ENCODE data around the gene BCL3. TPM values are rescaled to one million over a fixed set of nuclear protein-coding genes. Genes with fewer than 3 reads are reported as not detected.

BCL3 gene
- total RNA-seq, 1 donor from 2014 or later: 11.8 TPM

DNA sequence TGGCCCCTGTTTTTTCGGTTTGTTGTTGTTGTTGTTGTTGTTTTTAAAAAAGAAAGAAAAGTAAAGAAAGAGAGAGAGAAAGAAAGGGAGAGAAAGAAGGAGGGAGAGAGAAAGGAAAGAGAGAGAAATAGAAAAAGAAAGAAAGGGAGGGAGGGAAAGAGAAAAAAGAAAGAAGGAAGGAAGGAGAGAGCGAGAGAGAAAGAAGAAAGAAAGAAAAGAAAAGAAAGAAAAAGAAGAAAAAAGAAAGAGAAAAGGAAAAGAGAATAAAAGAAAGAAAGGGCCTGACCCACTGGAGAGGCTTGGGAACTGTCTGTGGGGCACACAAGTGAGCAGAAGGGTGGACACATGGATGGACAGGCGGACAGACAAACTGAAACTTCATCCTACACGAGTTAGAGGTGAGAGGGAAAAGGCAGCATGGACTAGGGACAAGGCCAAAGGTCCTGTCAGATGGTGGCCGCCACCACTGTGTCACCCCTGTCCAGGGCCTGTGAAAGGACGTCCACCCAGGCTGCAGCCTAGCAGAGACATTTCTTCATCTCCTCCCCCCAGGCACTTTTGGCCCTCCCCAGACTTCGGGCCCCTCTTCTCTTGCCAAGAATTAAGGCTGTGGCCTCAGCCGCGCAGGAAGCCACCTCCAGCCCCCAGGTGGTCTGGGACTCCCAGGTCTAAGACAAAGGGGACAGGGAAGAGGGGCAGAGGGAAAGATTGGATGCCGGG lies 51.3 kb downstream of the BCL3 start:
- H3K4me3 Mint-ChIP-seq (ENCODE audit: unreplicated experiment): no peak overlapping the region
- peaks cover 7% of the 10 kb centered on the region for H3K4me1 Mint-ChIP-seq (ENCODE audit: low read depth)
- DNase-seq (ENCODE audit: low spot score): no peak
- H3K9me3 Mint-ChIP-seq (ENCODE audit: low read depth): no peaks in the 10 kb centered on the region
- TF ChIP-seq, protein P1, sequence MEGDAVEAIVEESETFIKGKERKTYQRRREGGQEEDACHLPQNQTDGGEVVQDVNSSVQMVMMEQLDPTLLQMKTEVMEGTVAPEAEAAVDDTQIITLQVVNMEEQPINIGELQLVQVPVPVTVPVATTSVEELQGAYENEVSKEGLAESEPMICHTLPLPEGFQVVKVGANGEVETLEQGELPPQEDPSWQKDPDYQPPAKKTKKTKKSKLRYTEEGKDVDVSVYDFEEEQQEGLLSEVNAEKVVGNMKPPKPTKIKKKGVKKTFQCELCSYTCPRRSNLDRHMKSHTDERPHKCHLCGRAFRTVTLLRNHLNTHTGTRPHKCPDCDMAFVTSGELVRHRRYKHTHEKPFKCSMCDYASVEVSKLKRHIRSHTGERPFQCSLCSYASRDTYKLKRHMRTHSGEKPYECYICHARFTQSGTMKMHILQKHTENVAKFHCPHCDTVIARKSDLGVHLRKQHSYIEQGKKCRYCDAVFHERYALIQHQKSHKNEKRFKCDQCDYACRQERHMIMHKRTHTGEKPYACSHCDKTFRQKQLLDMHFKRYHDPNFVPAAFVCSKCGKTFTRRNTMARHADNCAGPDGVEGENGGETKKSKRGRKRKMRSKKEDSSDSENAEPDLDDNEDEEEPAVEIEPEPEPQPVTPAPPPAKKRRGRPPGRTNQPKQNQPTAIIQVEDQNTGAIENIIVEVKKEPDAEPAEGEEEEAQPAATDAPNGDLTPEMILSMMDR (IDR thresholded peaks at IDR 0.05): no peak
- no peaks in the 10 kb centered on the region for H3K36me3 Mint-ChIP-seq (ENCODE audit: low read depth)
- H3K27me3 Mint-ChIP-seq (ENCODE audit: low read depth): peaks cover 2% of the 10 kb centered on the region
- H3K27ac Mint-ChIP-seq (ENCODE audit: unreplicated experiment): peak overlapping the region; percentile 32

DNA sequence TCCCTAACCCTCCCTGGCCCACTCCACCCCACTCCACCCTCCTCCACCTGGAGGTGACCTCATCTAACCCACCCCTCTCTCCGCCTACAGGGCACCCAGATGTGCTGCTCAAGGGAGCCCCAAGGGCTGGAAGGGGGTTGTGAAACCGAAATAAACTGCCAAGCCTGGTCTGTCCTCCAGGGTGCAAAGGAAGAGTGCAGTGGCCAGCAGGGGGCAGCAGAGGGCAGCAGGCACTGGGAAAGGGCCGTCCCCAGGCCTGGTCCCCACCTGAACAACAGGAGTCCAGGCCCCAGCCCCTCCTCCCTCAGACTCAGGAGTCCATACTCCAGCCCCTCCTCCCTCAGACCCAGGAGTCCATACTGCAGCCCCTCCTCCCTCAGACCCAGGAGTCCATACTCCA lies 52.0 kb downstream of the BCL3 start:
- Mint-ChIP-seq H3K27ac (ENCODE audit: unreplicated experiment) (no peak overlapping the region), H3K27me3 (ENCODE audit: low read depth) (peaks cover 2% of the 10 kb centered on the region), H3K4me1 (ENCODE audit: low read depth) (peaks cover 7% of the 10 kb centered on the region), H3K9me3 (ENCODE audit: low read depth) (no peaks in the 10 kb centered on the region), H3K36me3 (ENCODE audit: low read depth) (no peaks in the 10 kb centered on the region), H3K4me3 (ENCODE audit: unreplicated experiment) (no peak overlapping the region)
- TF ChIP-seq, protein P1 (IDR thresholded peaks at IDR 0.05): peak; percentile 86
- DNase-seq (ENCODE audit: low spot score): no peak

DNA sequence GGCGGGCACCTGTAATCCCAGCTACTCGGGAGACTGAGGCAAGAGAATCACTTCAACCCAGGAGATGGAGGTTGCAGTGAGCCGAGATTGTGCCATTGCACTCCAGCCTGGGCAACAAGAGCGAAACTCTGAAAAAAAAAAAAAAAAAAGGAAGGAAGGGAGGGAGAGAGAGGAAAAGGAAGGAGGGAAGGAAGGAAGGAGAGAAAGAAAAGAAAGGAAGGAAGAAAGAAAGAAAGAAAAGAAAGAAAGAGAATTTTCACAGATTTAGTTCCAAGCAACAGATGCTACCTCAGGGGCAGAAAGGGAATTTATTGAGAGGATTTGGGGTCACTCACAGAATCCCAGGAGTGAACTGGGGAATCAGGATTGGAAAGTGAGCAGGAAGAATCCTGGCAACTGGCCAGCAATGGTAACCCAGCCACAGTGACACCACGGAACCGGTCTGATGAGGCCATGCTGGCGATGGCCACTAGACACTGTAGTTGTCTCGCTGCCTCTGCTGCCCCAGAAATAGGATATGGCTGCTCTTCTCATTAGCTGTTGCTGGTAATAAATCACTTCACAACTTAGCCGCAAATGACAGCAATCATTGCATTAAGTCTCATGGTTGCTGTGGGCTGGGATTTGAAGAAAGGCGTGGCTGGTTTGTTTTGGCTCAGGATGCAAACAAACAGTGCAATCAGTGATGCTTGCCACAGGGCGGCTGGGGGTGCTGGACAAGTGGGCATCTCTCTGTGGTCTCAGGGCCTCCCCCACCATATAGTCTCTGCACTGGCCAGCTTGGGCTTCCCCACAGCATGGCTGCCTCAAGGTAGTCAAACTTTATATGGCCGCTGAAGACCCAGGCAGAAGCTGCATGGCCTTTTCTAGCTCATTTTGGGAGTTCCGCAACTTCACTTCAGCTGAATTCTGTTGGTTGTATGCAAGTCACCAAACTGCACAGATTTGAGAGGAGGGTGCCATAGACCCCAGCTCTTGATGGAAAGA lies 55.2 kb downstream of the BCL3 start:
- Mint-ChIP-seq H3K27me3 (ENCODE audit: low read depth) (no peaks in the 10 kb centered on the region), H3K9me3 (ENCODE audit: low read depth) (no peaks in the 10 kb centered on the region), H3K36me3 (ENCODE audit: low read depth) (no peaks in the 10 kb centered on the region), H3K27ac (ENCODE audit: unreplicated experiment) (no peak overlapping the region), H3K4me1 (ENCODE audit: low read depth) (peaks cover 9% of the 10 kb centered on the region), H3K4me3 (ENCODE audit: unreplicated experiment) (no peak overlapping the region)
- TF ChIP-seq, protein P1 (IDR thresholded peaks at IDR 0.05): no peak
- DNase-seq (ENCODE audit: low spot score): no peak

DNA sequence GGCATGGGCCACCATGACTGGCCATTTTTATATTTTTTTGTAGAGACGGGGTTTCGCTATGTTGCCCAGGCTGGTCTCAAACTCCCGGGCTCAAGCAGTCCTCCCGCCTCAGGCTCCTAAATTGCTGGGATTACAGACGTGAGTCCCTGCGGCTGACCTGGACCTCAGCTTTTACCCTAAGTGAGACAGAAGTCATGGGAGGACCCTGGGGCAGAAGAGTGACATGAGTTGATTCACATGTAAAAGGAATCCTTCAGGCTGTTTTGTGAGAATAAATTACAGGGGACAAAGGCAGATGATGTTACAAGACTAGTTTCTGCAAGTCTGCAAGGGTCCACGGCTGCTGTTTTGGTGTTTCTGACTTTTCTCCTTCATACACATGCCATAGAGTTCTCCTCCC lies 57.8 kb downstream of the BCL3 start:
- no peaks in the 10 kb centered on the region for H3K9me3 Mint-ChIP-seq (ENCODE audit: low read depth)
- H3K27me3 Mint-ChIP-seq (ENCODE audit: low read depth): no peaks in the 10 kb centered on the region
- H3K4me3 Mint-ChIP-seq (ENCODE audit: unreplicated experiment): no peak overlapping the region
- H3K36me3 Mint-ChIP-seq (ENCODE audit: low read depth): no peaks in the 10 kb centered on the region
- peaks cover 26% of the 10 kb centered on the region for H3K4me1 Mint-ChIP-seq (ENCODE audit: low read depth)
- H3K27ac Mint-ChIP-seq (ENCODE audit: unreplicated experiment): no peak overlapping the region
- no peak for DNase-seq (ENCODE audit: low spot score)
- TF ChIP-seq, protein P1 (IDR thresholded peaks at IDR 0.05): no peak

DNA sequence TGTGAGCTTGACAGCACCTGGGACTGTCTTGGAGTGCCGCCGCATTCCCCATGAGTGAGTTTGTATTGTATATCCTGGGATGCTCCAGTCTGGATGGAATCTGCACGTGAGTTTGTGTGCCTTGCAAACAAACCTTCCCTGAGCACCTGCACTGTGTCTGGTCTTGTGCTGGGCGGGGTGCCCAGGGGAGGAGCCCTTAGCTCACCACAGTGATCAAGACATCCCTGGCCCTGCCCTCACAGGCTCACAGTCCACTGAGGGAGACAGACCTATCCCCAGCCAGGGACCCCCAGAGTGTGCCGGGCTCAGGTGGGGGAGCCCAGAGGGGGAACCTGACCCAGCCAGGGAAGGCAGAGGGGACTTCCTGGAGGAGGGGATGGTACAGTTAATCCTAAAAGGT lies 58.7 kb downstream of the BCL3 start:
- no peaks in the 10 kb centered on the region for H3K27me3 Mint-ChIP-seq (ENCODE audit: low read depth)
- no peak overlapping the region for H3K27ac Mint-ChIP-seq (ENCODE audit: unreplicated experiment)
- DNase-seq (ENCODE audit: low spot score): no peak

More for the DNA sequence above, 58.7 kb downstream of the BCL3 start:
- TF ChIP-seq, protein P1 (IDR thresholded peaks at IDR 0.05): no peak
- H3K4me1 Mint-ChIP-seq (ENCODE audit: low read depth): peaks cover 26% of the 10 kb centered on the region
- H3K9me3 Mint-ChIP-seq (ENCODE audit: low read depth): no peaks in the 10 kb centered on the region
- H3K36me3 Mint-ChIP-seq (ENCODE audit: low read depth): peaks cover 2% of the 10 kb centered on the region
- H3K4me3 Mint-ChIP-seq (ENCODE audit: unreplicated experiment): no peak overlapping the region
